SU-DHL-6 (cell line): Measurements from ENCODE around the gene PCCB.

ENCODE experiments used
- H2AFZ ChIP-seq: fragments of 200-600 bp; sonication (generic); 2 replicates; pipeline ENCODE4 v1.6.1; 2014; ENCODE audit warnings: low read depth, mild to moderate bottlenecking, moderate library complexity, mixed read lengths, antibody characterized with exemption, low read length; ENCODE audit not compliant: severe bottlenecking
- H3F3A ChIP-seq: fragments of 200-600 bp; shearing (Covaris generic); 2 replicates; pipeline ENCODE4 v1.6.0; 2016; ENCODE audit warnings: antibody characterized with exemption, mild to moderate bottlenecking; ENCODE audit not compliant: insufficient read depth
- H3K27ac ChIP-seq: fragments of 200-600 bp; sonication (generic); 2 replicates; pipeline ENCODE4 v1.5.1; 2016; ENCODE audit warnings: low read depth, mild to moderate bottlenecking, low read length, moderate library complexity, mixed read lengths
- H3K27me3 ChIP-seq: fragments of 200-600 bp; sonication (generic), shearing (Covaris generic); 2 replicates; pipeline ENCODE4 v1.6.0; 2014; ENCODE audit warnings: mild to moderate bottlenecking, low read length
- H3K36me3 ChIP-seq: fragments of 200-600 bp; sonication (generic); 2 replicates; pipeline ENCODE4 v1.6.1; 2014; ENCODE audit warnings: mild to moderate bottlenecking, low read length, mixed read lengths
- H3K4me2 ChIP-seq: fragments of 300-600, 200-600 bp; shearing (Covaris generic), sonication (generic); 2 replicates; pipeline ENCODE4 v1.6.0; 2014; ENCODE audit warnings: low read length, low read depth, mild to moderate bottlenecking; ENCODE audit not compliant: poor library complexity, severe bottlenecking
- H3K4me3 ChIP-seq: fragments of 200-600 bp; sonication (generic); 2 replicates; pipeline ENCODE4 v1.5.1; 2014; ENCODE audit warnings: antibody characterized with exemption, low read length, mild to moderate bottlenecking, mixed read lengths; ENCODE audit not compliant: insufficient read depth, poor library complexity, severe bottlenecking
- H3K79me2 ChIP-seq: fragments of 200-600 bp; sonication (generic); 2 replicates; pipeline ENCODE4 v1.6.1; 2014; ENCODE audit warnings: mild to moderate bottlenecking, low read length, moderate library complexity; ENCODE audit not compliant: insufficient read depth
- H3K9ac ChIP-seq: fragments of 200-600 bp; sonication (generic); 2 replicates; pipeline ENCODE4 v1.7.0; 2014; ENCODE audit warnings: mild to moderate bottlenecking, low read length
- H3K9me2 ChIP-seq: fragments of 200-600 bp; sonication (generic); replicated peaks from 2 replicates; pipeline ENCODE4 v1.6.1; 2014; ENCODE audit warnings: low read length; ENCODE audit not compliant: insufficient read depth
- H3K9me3 ChIP-seq: fragments of 200-600 bp; sonication (generic); 2 replicates; pipeline ENCODE4 v1.6.1; 2014; ENCODE audit warnings: low read length, mixed read lengths; ENCODE audit not compliant: insufficient read depth
- H4K20me1 ChIP-seq: fragments of 200-600 bp; sonication (generic); 2 replicates; pipeline ENCODE4 v1.6.1; 2014; ENCODE audit warnings: low read depth, mild to moderate bottlenecking, antibody characterized with exemption, low read length, moderate library complexity, mixed read lengths
- CTCF ChIP-seq: fragments of 200-600 bp; sonication (generic); IDR thresholded peaks from one replicate; pipeline ENCODE4 v1.5.1; 2017; ENCODE audit warnings: antibody characterized with exemption, mild to moderate bottlenecking, low read length, moderate library complexity; ENCODE audit not compliant: insufficient read depth, poor library complexity, severe bottlenecking
- EZH2phosphoT487 ChIP-seq: fragments of 200-600 bp; sonication (generic), shearing (Covaris generic); conservative IDR thresholded peaks from 2 replicates; pipeline ENCODE4 v1.6.1; 2018; ENCODE audit warnings: mild to moderate bottlenecking, antibody characterized with exemption, low read length, moderate library complexity, mixed read lengths

PCCB gene

DNA sequence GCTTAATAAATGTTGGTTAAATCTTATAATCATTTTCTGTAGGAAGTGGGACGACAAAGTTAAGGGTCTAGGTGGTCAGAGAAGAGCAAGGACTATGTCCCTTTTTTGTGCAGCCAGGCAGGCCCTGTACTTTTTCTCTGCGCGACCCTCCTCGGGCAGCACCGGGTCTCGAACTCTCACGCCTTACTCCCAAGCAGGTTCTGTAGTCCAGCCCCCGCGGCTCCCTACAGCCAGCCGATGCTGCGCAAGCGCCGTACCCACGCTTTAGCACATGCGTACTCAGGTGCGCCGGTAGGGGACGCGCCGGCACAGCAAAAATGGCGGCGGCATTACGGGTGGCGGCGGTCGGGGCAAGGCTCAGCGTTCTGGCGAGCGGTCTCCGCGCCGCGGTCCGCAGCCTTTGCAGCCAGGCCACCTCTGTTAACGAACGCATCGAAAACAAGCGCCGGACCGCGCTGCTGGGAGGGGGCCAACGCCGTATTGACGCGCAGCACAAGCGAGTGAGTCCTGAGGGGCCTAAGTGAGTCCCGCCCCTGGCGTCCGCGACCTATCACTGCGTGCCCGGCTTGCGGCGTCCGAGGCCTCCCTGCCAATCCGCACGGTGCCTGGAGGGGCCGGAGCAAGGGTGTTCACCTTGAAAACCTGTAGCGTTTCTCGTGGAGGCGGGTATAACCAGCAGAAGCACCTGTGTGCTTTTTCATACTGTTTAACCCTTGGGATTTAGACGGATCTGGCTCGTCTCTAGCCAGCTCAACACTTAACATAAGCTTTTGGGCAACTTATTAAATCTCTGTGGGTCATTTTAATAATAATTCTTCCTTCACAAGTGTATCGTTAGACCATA is at the start of gene PCCB:
PCCB (plus strand) TSS at position 282 of the 844 bp plus-strand sequence; CDS start at position 318, 36 bp downstream.
- Histone ChIP-seq H3K36me3 (no peaks in the 10 kb centered on the region), H3K4me3 (peak within 1 kb of the TSS; percentile 65), H3K27me3 (no peaks in the 10 kb centered on the region), H3K9ac (peak within 1 kb of the TSS; percentile 66), H3K79me2 (peaks cover 19% of the 10 kb centered on the region; the same call in 1 of the 2 replicates), H3K4me2 (peak within 1 kb of the TSS; percentile 82), H4K20me1 (no peaks in the 10 kb centered on the region), H3K9me2 (no peaks in the 10 kb centered on the region), H3F3A (peaks cover 29% of the 10 kb centered on the region), H2AFZ (peak within 1 kb of the TSS; percentile 96), H3K9me3 (no peaks in the 10 kb centered on the region), H3K27ac (peak within 1 kb of the TSS; percentile 89)
- TF ChIP-seq EZH2phosphoT487, result no peak
- TF ChIP-seq CTCF, result peak; percentile 64

DNA sequence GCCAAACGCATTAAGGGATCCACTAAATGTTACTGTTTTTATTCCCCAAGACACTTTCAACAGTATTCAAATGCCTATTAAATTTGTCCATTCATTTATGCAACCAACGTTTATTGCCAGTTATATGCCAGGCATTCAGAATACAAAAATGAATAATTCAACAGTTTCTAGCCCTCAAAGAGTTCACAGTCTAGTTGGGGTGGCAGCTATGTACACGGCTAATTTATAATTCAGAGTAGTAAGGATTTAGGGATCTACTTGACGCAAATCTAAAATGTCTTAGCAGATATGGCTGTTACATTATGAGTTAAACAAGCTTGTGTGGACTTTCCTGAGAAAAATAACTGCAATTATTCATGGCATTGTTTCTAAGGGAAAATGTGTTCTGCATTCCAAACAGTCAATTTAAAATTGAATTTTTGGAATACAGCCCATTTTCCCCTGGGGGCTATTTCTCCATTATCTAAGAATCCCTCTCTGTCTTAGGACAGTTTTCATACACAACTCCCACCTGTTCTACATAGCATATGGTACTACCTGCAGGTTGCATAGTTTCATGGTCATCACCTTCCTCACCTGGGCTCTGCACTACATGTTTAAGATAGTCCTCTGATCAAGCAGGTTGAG is 42.5 kb upstream of the PCCB start:
- H3K27me3 ChIP-seq, result no peaks in the 10 kb centered on the region
- H3K36me3 ChIP-seq, result no peaks in the 10 kb centered on the region
- H3K9me3 ChIP-seq, result no peaks in the 10 kb centered on the region
- no peaks in the 10 kb centered on the region for H3K9me2 ChIP-seq
- TF ChIP-seq EZH2phosphoT487, result no peak
- TF ChIP-seq CTCF, result no peak
- H3K4me3 ChIP-seq, result no peak overlapping the region
- no peak overlapping the region for H2AFZ ChIP-seq
- no peaks in the 10 kb centered on the region for H3K79me2 ChIP-seq
- H3K4me2 ChIP-seq, result no peak overlapping the region
- no peaks in the 10 kb centered on the region for H4K20me1 ChIP-seq
- H3F3A ChIP-seq, result no peaks in the 10 kb centered on the region
- no peak overlapping the region for H3K27ac ChIP-seq
- no peak overlapping the region for H3K9ac ChIP-seq

DNA sequence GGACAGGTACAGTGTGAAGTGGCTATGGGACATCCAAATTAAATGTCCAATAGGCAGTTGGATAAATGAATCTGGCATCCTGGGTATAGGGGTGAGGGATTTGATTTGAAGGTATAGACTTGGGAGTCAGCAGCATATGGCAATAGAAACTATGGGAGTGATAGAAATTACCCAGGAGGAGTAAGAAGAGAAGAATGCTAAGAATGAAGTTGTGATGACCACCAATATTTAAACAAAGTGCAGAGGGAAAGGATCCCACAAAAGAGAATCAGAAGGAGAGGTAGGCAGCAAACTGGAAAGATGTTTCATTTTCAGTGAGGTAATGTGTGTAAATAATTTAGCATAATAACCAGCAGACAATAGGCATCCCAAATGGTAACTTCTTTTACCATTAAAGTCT is 40.2 kb upstream of the PCCB start:
- no peaks in the 10 kb centered on the region for H3K9me2 ChIP-seq
- H3K27me3 ChIP-seq, result no peaks in the 10 kb centered on the region
- H3K4me3 ChIP-seq, result no peak overlapping the region
- H4K20me1 ChIP-seq, result no peaks in the 10 kb centered on the region
- H2AFZ ChIP-seq, result no peak overlapping the region
- no peaks in the 10 kb centered on the region for H3K9me3 ChIP-seq
- no peaks in the 10 kb centered on the region for H3K79me2 ChIP-seq
- no peaks in the 10 kb centered on the region for H3K36me3 ChIP-seq
- no peak overlapping the region for H3K27ac ChIP-seq
- H3K4me2 ChIP-seq, result no peak overlapping the region
- no peak for TF ChIP-seq CTCF
- no peak for TF ChIP-seq EZH2phosphoT487
- H3F3A ChIP-seq, result no peaks in the 10 kb centered on the region
- no peak overlapping the region for H3K9ac ChIP-seq
